ENCODE results near the gene WASF3. TPM values are rescaled to one million over a fixed set of nuclear protein-coding genes. Genes with fewer than 3 reads are reported as not detected.
"Not testable (repeated sequence)": the region's sequence is repeated elsewhere in the genome, so short reads cannot be mapped to it uniquely, and the experiment has no call there.

Gene WASF3
- total RNA-seq, 1 experiment from 2014 or later = 7.7 TPM

DNA sequence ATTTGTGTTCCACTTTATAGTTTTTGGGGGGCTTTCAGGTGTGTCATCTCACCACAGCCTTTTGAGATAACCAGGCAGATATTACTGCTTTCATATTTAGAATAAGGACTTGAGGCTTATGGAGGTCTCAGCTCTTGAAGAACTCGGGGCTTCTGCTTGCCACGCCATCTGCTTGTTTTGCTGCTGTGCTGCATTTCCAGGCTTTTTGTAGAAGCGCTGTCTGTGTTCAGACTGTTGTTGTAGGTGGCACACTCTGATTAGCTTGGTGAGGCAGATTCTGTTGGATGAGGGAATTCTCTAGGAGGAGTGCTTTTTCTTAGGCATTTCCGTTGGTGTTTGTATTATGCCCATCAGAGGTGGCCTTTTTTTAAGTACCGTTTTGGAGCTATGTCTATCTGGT is 57.2 kb downstream of the WASF3 start:
- peak; percentile 85 for DNase-seq (ENCODE audit: low spot score)
- in situ Hi-C loops (cut with HindIII; ENCODE audit: low sequenced_read_pairs) = no loop called here

DNA sequence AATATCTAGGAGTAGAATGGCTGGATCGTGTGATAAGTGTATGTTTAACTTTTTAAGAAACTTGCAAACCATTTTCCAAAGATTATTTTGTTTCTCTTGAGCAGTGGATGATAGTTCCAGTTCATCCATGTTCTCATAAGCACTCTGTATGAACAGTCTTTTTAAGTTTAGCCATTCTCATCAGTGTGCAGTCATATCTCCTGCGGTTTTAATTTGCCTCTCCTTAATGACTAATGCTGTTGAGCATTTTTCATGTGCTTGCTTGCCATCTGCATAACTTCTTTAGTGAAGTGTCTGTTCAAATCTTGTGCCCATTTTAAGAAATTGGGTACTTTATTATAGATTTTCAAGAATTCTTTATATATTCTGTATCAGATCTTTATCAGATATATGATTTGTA is 58.6 kb downstream of the WASF3 start:
- no peak for DNase-seq (ENCODE audit: low spot score)
- in situ Hi-C loops (cut with HindIII; ENCODE audit: low sequenced_read_pairs) = no loop called here

DNA sequence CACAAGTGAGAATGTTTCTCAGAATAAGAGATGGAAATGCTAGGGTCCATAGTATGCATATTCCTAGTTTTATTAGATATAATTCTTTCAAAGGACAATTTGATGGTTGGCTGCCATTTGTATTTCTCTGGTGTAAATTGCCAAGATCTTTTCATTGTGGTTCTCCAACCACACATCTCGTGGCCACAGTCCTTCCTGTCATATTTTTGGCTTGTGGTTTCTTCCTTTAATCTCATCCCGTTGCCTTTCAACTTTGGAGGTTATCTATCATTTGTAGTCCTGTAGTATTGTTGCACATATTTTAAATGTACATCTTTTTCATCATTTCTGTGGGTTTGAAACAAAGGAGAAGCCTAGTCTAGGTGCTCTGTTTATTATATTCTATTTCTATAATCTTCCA is 61.2 kb downstream of the WASF3 start:
- in situ Hi-C loops (cut with HindIII; ENCODE audit: low sequenced_read_pairs) = no loop called here
- no peak for DNase-seq (ENCODE audit: low spot score)

DNA sequence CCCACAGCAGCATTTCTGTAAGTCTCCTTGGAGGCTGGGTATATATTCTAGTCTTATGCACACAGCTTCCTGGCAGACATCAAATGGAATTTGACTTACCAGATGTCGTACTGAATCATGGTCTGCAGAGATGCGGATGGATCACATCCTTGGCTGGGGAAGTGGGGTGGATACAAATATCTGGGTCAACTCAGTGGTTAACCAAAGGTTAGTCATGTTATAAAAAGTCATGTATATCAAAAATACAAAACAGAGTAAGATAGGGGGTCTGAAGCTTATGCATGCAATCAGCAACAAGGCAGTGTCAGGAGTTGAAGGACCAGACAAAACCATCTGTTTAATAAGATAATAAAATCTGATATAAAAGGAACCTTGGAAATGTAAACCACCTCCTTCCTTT is 61.9 kb downstream of the WASF3 start:
- DNase-seq (ENCODE audit: low spot score) = no peak
- in situ Hi-C loops (cut with HindIII; ENCODE audit: low sequenced_read_pairs) = no loop called here

DNA sequence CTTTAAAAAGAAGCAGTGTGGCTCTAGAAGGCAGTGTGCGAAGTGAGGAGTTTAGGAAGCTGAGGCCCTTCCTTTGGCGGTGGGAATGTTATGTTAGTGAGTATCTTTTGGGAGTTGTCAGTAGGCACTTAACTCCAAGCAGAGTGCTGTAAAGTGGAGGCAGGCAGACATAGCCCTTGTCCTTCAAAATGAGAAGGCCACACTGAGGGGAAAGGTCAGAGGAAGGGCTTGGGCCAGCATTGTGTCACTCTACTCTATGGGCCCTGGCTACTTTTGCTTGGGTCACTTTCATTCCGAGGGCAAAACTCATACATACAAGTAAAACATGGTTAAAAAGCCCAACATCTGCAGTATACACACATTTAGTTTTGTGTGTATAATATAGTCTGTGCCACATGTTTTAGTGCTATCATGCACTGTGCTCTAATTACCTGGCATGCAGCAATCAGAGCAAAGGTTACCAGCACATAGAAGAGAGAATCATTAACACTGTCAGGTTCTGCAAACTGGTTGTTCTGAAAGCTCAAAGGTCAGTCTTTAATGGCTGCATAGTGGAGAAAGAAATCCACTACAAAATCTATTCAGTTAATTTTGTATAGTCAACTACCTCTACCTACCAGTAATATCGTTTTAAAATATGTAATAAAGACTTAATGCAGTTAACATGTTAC is 64.4 kb downstream of the WASF3 start:
- in situ Hi-C loops (cut with HindIII; ENCODE audit: low sequenced_read_pairs) = no loop called here
- no peak for DNase-seq (ENCODE audit: low spot score)

DNA sequence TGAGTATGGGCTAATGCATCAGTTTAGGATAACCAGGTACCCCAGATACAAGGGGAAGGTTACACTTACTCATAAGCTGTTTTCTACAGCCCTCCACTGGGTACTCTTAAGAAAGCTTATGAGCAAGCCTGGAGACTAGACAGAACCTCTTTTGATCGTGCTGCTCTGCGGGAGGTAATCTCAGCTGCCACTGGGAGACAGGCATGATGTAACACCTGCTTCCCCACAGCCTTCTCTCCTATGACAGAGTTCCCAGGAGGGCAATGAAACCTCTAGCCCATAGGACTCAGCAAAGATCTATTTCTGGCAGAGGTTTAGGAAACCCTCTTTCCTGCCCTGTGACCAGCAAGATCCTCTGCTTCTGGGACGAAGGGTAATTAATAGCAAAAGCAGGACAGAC is 65.6 kb downstream of the WASF3 start:
- in situ Hi-C loops (cut with HindIII; ENCODE audit: low sequenced_read_pairs) = no loop called here
- no peak for DNase-seq (ENCODE audit: low spot score)

DNA sequence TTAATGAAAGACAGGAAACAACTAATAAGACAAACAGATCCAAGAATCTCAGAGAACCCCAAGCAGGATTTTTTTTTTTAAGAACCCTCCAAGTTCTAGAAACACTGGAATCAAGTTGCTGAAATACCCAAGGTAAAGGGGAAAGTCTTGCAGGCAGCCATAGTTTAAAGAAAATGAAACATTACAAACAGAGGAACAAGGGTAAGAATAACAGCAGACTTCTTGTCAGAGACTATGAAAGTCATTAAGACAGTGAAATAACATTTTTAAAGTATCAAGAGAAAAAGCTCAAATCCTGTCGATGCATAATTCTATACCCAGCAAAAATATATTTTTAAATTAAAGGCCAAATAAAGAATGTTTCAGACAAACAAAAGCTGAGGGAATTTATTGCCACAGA is 67.1 kb downstream of the WASF3 start:
- in situ Hi-C loops (cut with HindIII; ENCODE audit: low sequenced_read_pairs) = no loop called here
- DNase-seq (ENCODE audit: low spot score) = no peak

DNA sequence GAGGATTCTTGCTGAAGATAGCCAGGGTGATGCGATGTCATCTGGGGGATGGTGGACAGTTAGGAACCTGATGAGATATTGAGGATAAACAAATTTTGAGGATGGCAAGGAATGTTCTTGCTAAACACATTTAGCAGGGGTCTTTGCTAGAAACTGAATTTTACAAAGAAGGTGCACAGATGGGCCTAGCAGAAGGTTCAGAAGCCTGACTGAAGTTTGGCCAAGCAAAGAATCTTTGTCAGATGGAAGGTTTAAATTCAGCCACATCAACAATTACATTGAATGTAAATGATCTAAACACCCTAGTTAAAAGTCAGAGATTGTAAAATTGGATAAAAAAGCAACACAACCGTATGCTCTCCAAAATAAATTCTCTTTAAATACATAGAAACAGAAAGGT is 68.8 kb downstream of the WASF3 start:
- in situ Hi-C loops (cut with HindIII; ENCODE audit: low sequenced_read_pairs) = no loop called here
- DNase-seq (ENCODE audit: low spot score) = no peak

DNA sequence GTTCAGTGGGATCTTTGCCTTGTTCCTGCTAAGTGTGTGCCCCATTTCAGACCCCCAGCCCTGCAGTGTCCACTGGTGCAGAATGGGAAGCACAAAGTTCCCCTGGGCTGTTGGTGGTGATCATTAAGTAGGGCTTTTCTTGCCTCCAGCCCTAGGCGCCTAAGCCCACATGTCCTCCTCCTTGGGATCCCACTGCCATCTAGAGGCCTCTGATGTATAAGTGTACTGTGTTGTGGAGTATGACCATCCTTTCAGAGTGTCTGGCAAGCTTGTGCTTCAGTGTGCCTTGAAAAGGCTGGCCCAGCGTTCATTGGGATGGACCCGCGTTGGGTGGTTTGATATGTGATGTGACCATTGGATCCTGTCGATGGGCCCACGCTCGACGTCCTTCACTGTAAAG is 71.2 kb downstream of the WASF3 start:
- peak; percentile 67 for DNase-seq (ENCODE audit: low spot score)
- in situ Hi-C loops (cut with HindIII; ENCODE audit: low sequenced_read_pairs) = no loop called here

DNA sequence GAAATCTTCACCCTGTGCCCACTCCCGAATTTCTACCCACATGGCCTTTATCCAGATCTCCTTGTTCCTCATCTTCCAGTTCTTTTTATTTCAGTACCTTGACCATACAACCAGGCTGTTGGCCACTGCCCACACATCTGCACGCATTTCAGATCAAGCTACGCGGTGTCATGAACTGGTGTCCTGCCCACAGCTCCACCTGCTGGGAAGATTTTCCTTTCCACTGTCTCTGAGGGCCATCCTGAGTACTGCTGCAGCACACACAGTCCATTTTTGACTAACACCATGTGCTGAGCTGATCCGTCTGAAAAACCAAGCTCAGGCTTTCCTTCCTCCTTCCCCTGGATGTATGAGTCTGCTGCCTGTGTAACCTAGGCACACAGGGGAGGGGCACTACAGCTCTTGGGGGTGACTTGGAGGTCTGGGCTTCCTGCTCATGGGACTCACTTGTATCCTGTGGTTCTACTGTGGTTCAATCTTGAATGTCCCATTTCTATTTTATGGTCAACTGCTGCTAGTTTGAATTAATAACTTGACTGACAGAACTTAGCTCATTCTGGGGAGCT is 71.9 kb downstream of the WASF3 start:
- DNase-seq (ENCODE audit: low spot score) = no peak
- in situ Hi-C loops (cut with HindIII; ENCODE audit: low sequenced_read_pairs) = no loop called here

DNA sequence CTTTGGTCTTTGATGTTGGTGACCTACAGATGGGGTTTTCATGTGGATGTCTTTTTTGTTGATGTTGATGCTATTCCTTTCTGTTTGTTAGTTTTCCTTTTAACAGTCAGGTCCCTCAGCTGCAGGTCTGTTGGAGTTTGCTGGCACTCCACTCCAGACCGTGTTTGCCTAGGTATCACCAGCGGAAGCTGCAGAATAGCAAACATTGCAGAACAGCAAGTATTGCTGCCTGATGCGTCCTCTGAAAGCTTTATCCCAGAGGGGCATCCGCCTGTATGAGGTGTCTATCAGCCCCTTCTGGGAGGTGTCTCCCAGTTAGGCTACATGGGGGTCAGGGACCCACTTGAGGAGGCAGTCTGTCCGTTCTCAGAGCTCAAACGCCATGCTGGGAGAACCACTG is 78.2 kb downstream of the WASF3 start:
- in situ Hi-C loops (cut with HindIII; ENCODE audit: low sequenced_read_pairs); DNase-seq (ENCODE audit: low spot score): not testable (repeated sequence)

DNA sequence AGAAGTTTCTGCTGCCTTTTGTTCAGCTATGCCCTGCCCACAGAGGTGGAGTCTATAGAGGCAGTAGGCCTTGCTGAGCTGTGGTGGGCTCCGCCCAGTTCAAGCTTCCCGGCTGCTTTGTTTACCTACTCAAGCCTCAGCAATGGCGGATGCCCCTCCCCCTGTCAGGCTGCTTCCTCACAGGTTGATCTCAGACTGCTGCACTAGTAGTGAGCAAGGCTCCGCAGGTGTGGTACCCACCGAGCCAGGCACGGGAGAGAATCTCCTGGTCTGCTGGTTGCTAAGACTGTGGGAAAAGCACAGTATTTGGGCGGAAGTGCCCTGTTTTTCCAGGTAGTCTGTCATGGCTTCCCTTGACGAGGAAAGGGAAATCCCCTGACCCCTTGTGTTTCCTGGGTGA is 78.6 kb downstream of the WASF3 start:
- in situ Hi-C loops (cut with HindIII; ENCODE audit: low sequenced_read_pairs); DNase-seq (ENCODE audit: low spot score): not testable (repeated sequence)

DNA sequence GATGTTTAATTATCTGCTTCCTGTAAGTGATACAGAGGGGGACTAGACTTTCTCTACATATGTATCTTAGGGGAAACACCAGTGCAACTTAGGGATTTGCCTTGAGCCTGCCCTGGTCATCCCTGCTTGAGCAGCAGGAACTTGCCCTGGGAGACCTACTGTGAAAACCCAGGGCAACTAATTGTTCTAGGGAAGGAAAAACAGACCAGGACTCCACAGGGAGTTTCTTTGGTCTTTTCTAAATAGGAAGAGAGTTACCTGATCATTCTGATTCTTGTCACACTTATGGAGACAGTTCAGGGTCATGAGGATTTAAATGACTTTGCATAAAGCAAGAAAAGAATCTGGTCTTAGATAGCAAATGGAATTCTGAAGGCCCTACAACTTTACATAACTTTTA is 89.1 kb downstream of the WASF3 start:
- DNase-seq (ENCODE audit: low spot score) = no peak
- in situ Hi-C loops (cut with HindIII; ENCODE audit: low sequenced_read_pairs) = no loop called here

DNA sequence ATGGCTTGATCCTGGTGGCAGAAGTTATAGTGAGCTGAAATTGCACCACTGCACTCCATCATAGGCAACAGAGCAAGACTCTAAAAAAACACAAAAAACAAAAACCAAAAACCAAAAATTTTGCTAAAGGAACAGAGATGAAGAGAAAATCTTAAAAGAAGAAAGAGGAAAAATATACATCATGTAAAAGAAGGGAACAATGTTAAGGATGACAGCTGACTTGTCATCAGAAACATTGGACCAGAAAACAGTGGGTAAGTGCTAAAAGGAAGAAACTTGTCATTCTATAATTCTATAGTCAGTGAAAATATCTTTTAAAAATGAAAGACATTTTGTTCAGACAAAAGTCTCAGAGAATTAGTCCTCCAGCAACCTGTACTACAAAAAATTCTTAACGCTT is 93.8 kb downstream of the WASF3 start:
- in situ Hi-C loops (cut with HindIII; ENCODE audit: low sequenced_read_pairs) = no loop called here
- DNase-seq (ENCODE audit: low spot score) = no peak

DNA sequence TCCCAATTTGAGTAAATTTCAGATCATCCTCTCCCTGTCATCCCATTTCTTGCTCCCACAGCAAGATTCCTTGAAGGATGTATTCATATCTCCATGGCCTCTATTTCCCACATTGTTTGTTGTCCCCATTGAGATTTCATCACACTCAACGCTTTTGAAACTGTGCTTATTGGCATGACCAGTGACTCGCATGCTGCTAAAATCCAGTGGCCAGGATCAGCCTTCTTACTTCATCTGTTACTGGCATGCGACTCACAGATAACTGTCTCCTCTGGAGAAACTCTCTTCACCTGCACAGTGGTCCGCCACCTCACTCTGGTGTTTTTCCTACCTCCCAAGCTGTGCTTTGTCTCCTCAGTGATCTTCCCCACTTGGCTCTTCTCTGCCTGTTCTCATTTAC is 95.8 kb downstream of the WASF3 start:
- in situ Hi-C loops (cut with HindIII; ENCODE audit: low sequenced_read_pairs) = no loop called here
- no peak for DNase-seq (ENCODE audit: low spot score)

DNA sequence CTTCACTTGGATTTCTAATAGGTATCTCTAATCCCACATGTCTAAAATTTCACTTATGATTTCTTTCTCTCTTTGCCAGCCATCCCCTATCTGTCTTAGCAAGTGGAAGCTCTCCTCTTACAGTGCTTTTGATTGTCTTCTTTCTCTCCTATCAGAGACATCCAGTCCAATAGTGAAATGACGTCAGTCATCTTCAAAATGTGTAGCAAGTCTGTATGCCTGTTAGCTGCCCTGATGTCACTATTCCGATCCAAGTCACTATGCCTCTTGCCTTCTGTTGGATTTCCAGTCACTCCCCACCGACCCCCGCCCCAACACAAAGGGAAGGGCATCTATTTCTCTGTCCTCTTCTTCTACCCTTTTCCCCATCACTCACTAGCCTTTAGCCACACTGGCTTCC is 96.4 kb downstream of the WASF3 start:
- in situ Hi-C loops (cut with HindIII; ENCODE audit: low sequenced_read_pairs) = no loop called here

DNA sequence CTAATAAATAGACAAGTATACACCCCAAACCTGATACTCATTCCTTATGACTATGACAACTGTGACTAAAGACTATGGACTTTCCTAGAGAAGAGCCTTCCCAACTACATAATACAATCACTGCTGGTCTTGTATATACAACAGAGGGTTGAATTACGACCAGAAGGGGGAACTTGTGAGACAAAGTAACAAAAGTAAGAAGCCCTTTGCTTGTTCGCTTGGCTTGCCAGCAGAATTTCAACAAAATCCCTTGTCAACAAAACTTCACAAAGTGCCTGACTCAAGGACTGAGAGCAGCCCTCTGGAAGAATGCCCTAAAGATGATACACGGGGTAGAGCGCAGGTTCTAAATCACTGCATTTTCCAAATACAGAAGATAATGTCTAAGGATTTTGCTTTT is 99.4 kb downstream of the WASF3 start:
- DNase-seq (ENCODE audit: low spot score) = peak; percentile 53
- in situ Hi-C loops (cut with HindIII; ENCODE audit: low sequenced_read_pairs) = no loop called here

More for the DNA sequence above, 96.4 kb downstream of the WASF3 start:
- no peak for DNase-seq (ENCODE audit: low spot score)

DNA sequence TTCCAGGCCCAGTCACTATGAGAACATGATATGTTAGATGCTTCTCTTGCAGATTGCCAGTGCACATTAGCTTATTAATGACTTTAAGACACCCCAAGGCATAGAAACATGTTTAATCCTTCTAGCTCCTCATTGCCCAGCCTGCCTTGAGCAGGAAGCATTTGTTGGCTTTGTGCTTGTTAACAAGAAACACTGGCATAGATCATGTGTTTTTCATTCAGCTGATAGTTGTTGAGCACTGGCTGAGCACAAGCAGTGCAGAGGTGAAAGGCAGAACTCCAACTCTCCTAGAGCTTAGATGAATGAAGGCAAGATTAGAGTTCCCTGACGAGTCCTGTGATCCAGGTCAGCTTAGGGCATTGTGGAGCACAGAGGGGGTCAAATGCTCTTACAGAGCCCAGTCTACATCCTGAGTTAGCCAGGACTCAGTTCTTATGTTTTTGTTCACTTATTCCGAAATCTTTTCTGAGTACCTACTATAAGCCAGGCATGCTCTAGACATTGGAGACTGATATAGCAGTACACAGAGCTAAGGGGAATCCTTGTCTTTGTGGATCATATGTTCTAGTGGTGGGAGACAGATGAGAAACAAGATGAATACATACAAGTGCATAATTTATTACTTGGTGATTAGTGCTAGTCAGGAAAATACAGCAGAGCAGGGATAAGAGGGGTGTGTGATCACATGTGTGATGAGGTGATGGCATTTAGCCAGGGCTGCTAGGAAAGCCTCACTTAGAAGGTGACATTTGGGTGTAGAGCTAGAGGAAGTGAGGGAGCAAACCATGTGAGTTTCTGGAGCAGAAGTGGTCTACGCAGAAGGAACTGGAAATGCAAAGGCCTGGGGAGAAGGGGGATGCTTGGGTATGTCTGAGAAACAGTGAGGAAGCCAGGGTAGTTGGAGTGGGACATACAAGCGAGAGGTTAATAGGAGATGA is 101.2 kb downstream of the WASF3 start:
- in situ Hi-C loops (cut with HindIII; ENCODE audit: low sequenced_read_pairs) = no loop called here
- DNase-seq (ENCODE audit: low spot score) = peak; percentile 48

DNA sequence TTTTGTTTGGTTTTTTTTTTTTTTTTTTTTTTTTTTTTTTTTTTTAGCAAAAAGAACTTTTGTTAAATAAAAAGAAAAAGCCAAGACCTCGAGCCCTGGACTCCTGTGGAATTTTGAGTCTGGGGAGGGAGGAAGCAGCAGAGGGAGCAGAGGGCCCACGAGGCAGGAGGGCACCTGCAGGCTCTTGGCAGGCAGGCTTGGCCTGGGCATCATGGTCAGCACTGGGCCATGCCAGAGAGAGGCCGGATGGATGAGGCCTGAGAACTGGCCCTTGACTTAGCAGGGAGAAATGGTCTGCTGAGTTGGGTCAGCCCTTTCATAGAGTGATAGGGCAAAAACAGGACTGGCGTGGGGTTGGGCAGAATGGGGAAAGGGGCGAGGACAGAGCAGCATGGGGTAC is 102.7 kb downstream of the WASF3 start:
- in situ Hi-C loops (cut with HindIII; ENCODE audit: low sequenced_read_pairs) = no loop called here
- DNase-seq (ENCODE audit: low spot score) = peak; percentile 88

DNA sequence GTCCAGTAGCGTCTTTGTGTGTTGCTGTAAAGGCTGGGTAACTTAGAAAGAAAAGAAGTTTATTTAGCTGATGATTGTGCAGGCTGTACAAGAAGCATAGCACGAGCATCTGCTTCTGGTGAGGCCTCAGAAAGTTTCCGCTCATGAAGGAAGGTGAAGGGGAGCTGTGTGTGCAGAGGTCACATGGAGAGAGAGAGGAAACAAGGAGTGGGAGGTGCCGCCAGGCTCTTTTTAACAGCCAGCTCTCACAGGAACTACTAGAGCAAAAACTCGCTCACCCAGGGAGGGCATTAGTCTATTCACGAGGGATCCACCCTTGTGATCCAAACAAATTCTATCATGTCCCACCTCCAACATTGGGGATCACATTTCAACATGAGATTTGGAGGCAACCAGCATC is 103.3 kb downstream of the WASF3 start:
- in situ Hi-C loops (cut with HindIII; ENCODE audit: low sequenced_read_pairs) = no loop called here

More for the DNA sequence above, 103.3 kb downstream of the WASF3 start:
- DNase-seq (ENCODE audit: low spot score) = no peak
